ENCODE measurements around the gene KRTAP10-1.

Gene KRTAP10-1

GRCh38 chr21:44535963-44536362 is 4.0 kb downstream of the KRTAP10-1 start:
- TF ChIP-seq EZH2 (IDR thresholded peaks at IDR 0.05; ENCODE audit: borderline replicate concordance, low read length) (no peak), CTCF (IDR thresholded peaks at IDR 0.05; ENCODE audit: low read length) (no peak)
- H3K27me3 ChIP-seq (ENCODE audit: insufficient read depth, low read length), result no peaks in the 10 kb centered on the region

GRCh38 chr21:44534688-44535087 is 5.3 kb downstream of the KRTAP10-1 start:
- no peaks in the 10 kb centered on the region for H3K36me3 ChIP-seq (ENCODE audit: insufficient read depth, low read length)
- no peaks in the 10 kb centered on the region for H3F3A ChIP-seq (ENCODE audit: insufficient read depth, low read length)
- no peaks in the 10 kb centered on the region for H4K20me1 ChIP-seq (ENCODE audit: insufficient read depth, low read length)
- TF ChIP-seq CTCF (IDR thresholded peaks at IDR 0.05; ENCODE audit: low read length), result no peak
- TF ChIP-seq EZH2 (IDR thresholded peaks at IDR 0.05; ENCODE audit: borderline replicate concordance, low read length), result no peak
- no peak overlapping the region for H3K9ac ChIP-seq (ENCODE audit: low read length)
- H2AFZ ChIP-seq (ENCODE audit: low read length), result no peak overlapping the region
- no peaks in the 10 kb centered on the region for H3K79me2 ChIP-seq (ENCODE audit: insufficient read depth, low read length)
- no peak overlapping the region for H3K4me3 ChIP-seq (ENCODE audit: low read depth, low read length, poor library complexity, severe bottlenecking)
- H3K27ac ChIP-seq (ENCODE audit: low read depth, low read length, poor library complexity, severe bottlenecking), result no peak overlapping the region
- no peaks in the 10 kb centered on the region for H3K9me2 ChIP-seq (ENCODE audit: low read depth, low read length)
- H3K27me3 ChIP-seq (ENCODE audit: insufficient read depth, low read length), result no peaks in the 10 kb centered on the region
- H3K4me2 ChIP-seq (ENCODE audit: low read length), result no peak overlapping the region
- no peaks in the 10 kb centered on the region for H3K9me3 ChIP-seq (ENCODE audit: low read length)
- H3K4me1 ChIP-seq (ENCODE audit: insufficient read depth, low read length, severe bottlenecking), result no peaks in the 10 kb centered on the region

More at GRCh38 chr21:44535963-44536362, 4.0 kb downstream of the KRTAP10-1 start:
- Histone ChIP-seq H3K4me3 (ENCODE audit: low read depth, low read length, poor library complexity, severe bottlenecking) (no peak overlapping the region), H2AFZ (ENCODE audit: low read length) (no peak overlapping the region), H3K9me2 (ENCODE audit: low read depth, low read length) (no peaks in the 10 kb centered on the region), H3K36me3 (ENCODE audit: insufficient read depth, low read length) (no peaks in the 10 kb centered on the region), H3K27ac (ENCODE audit: low read depth, low read length, poor library complexity, severe bottlenecking) (no peak overlapping the region), H3K9ac (ENCODE audit: low read length) (no peak overlapping the region), H4K20me1 (ENCODE audit: insufficient read depth, low read length) (no peaks in the 10 kb centered on the region), H3F3A (ENCODE audit: insufficient read depth, low read length) (no peaks in the 10 kb centered on the region), H3K9me3 (ENCODE audit: low read length) (no peaks in the 10 kb centered on the region), H3K79me2 (ENCODE audit: insufficient read depth, low read length) (no peaks in the 10 kb centered on the region), H3K4me2 (ENCODE audit: low read length) (no peak overlapping the region), H3K4me1 (ENCODE audit: insufficient read depth, low read length, severe bottlenecking) (no peaks in the 10 kb centered on the region)

GRCh38 chr21:44533891-44534627 is 5.9 kb downstream of the KRTAP10-1 start:
- no peaks in the 10 kb centered on the region for H3K36me3 ChIP-seq (ENCODE audit: insufficient read depth, low read length)
- H2AFZ ChIP-seq (ENCODE audit: low read length), result no peak overlapping the region
- H3K4me2 ChIP-seq (ENCODE audit: low read length), result no peak overlapping the region
- H3K4me3 ChIP-seq (ENCODE audit: low read depth, low read length, poor library complexity, severe bottlenecking), result no peak overlapping the region
- no peaks in the 10 kb centered on the region for H3K27me3 ChIP-seq (ENCODE audit: insufficient read depth, low read length)
- no peaks in the 10 kb centered on the region for H3K9me2 ChIP-seq (ENCODE audit: low read depth, low read length)
- no peaks in the 10 kb centered on the region for H3F3A ChIP-seq (ENCODE audit: insufficient read depth, low read length)
- no peaks in the 10 kb centered on the region for H4K20me1 ChIP-seq (ENCODE audit: insufficient read depth, low read length)
- H3K9ac ChIP-seq (ENCODE audit: low read length), result no peak overlapping the region
- no peak for TF ChIP-seq CTCF (IDR thresholded peaks at IDR 0.05; ENCODE audit: low read length)
- no peak for TF ChIP-seq EZH2 (IDR thresholded peaks at IDR 0.05; ENCODE audit: borderline replicate concordance, low read length)
- no peak overlapping the region for H3K27ac ChIP-seq (ENCODE audit: low read depth, low read length, poor library complexity, severe bottlenecking)
- H3K4me1 ChIP-seq (ENCODE audit: insufficient read depth, low read length, severe bottlenecking), result no peaks in the 10 kb centered on the region
- H3K9me3 ChIP-seq (ENCODE audit: low read length), result no peaks in the 10 kb centered on the region
- H3K79me2 ChIP-seq (ENCODE audit: insufficient read depth, low read length), result no peaks in the 10 kb centered on the region

Measured in OCI-LY1 (cell line).